CD4-positive, CD25-positive, alpha-beta regulatory T cell (primary cell): ENCODE data around the gene TFEB. TPM values are rescaled to one million over a fixed set of nuclear protein-coding genes. Genes with fewer than 3 reads are reported as not detected.

Experiments used
- ATAC-seq, 2 donors: fragments of 150-1000 bp; cut with Tn5 transposase; one replicate each; pipeline ENCODE4 v1.10.0; 2021; ENCODE audit warnings: low read depth in 2 of 2, moderate number of reproducible peaks in 2 of 2, moderate library complexity in 1 of 2
- DNase-seq, 3 donors: peaks; one replicate each; pipeline versions ENCODE4 v3.0.0 to v3.0.0-alpha.2; 2012 to 2022; ENCODE audit warnings: mixed read lengths in 1 of 3
- H3K27ac ChIP-seq: one replicate; pipeline ENCODE4 v1.7.0; 2013; ENCODE audit warnings: mild to moderate bottlenecking, low read length; ENCODE audit not compliant: insufficient read depth, poor library complexity, severe bottlenecking
- H3K27me3 ChIP-seq: one replicate; pipeline ENCODE4 v1.7.0; 2013; ENCODE audit warnings: low read length; ENCODE audit not compliant: control insufficient read depth, insufficient read depth
- H3K36me3 ChIP-seq: one replicate; pipeline ENCODE4 v1.7.0; 2013; ENCODE audit warnings: mild to moderate bottlenecking, low read length, moderate library complexity; ENCODE audit not compliant: control insufficient read depth, insufficient read depth
- H3K4me1 ChIP-seq: 2 replicates; pipeline ENCODE4 v1.7.0; 2013; ENCODE audit warnings: mild to moderate bottlenecking, low read length; ENCODE audit not compliant: insufficient read depth, control insufficient read depth, poor library complexity, severe bottlenecking
- H3K4me3 ChIP-seq: one replicate; pipeline ENCODE4 v1.7.0; 2013; ENCODE audit warnings: low read depth, mild to moderate bottlenecking, low read length, moderate library complexity
- H3K9me3 ChIP-seq, 2 experiments: 1 replicate in 1 of 2; 2 replicates in 1 of 2; pipeline ENCODE4 v1.7.0; 2013; ENCODE audit warnings: low read length in 2 of 2, mild to moderate bottlenecking in 1 of 2, moderate library complexity in 1 of 2; ENCODE audit not compliant: control insufficient read depth in 2 of 2
- H3K27ac Mint-ChIP-seq, 3 donors: one replicate each; pipeline ENCODE4 v1.8.0; 2020 to 2022; ENCODE audit warnings: mild to moderate bottlenecking in 3 of 3, mixed read lengths in 3 of 3, moderate library complexity in 2 of 3
- H3K27me3 Mint-ChIP-seq: one replicate; pipeline ENCODE4 v1.8.0; 2022; ENCODE audit warnings: mild to moderate bottlenecking, mixed read lengths
- H3K36me3 Mint-ChIP-seq: one replicate; pipeline ENCODE4 v1.8.0; 2020; ENCODE audit warnings: mixed read lengths
- H3K4me1 Mint-ChIP-seq, 4 donors: one replicate each; pipeline ENCODE4 v1.8.0; 2020 to 2022; ENCODE audit warnings: mixed read lengths in 4 of 4, mild to moderate bottlenecking in 1 of 4
- H3K4me3 Mint-ChIP-seq, 4 donors: one replicate each; pipeline ENCODE4 v1.8.0; 2020 to 2022; ENCODE audit warnings: mild to moderate bottlenecking in 4 of 4, mixed read lengths in 4 of 4, moderate library complexity in 3 of 4
- H3K9me3 Mint-ChIP-seq, 7 donors: one replicate each; pipeline ENCODE4 v1.8.0; 2020 to 2022; ENCODE audit warnings: mixed read lengths in 7 of 7, mild to moderate bottlenecking in 3 of 7, moderate library complexity in 2 of 7
- polyA plus RNA-seq, 4 donors: library from polyadenylated mRNA; unstranded; fragments of 300-500 nt; fragmentation: Illumina TruSeq; gene quantifications; one replicate each; pipeline ENCODE4 v1.2.3, GENCODE V29; 2021
- total RNA-seq: library from RNA; stranded (reverse); gene quantifications from one replicate; pipeline ENCODE4 v1.2.3, GENCODE V29; 2022

The TFEB gene
- total and polyA plus RNA-seq, 5 donors from 2014 or later, result 8.0 to 26.7 (median 9.4) TPM

DNA sequence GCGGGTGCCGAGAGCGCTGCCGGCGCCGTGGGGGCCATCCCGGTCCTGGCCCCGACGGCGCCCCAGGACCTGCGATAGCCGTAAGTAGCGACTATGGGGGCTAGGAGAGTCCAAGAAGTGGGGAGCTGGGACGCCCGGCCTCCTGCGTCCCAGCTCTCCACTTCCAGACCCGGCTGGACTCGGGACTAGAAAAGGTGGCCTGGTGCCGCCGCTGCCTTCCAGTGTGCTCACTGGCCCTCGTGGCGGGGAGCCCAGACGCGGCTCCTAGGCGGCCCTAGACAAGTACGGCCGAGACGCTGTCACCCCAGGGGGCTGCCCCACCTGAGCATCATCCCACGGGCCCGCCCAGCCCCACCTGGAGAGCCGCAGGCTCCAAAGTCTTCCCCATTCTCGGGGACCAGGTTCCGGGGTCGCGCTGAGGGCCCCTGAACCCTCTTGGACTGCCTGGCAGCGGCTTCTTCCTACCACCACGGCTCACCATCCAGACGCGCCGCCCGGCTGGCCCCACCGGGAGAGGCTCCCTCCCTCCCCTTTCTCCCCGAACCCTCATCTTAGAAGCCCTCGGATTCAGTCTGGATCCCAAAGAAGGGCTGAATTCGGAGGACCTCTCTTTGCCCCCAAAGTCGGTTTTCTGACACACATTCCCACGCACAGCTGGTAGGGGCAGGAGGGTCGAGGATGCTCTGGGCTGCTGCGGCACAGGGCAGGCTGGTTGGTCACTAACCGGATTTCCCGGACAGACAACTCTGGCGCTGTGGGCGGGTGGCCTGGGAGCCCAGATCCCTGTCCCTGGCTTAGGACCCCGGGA is 98.0 kb downstream of the TFEB start:
- peaks cover 0 to 17% (median 3%) of the 10 kb centered on the region in 4 donors for H3K4me1 Mint-ChIP-seq
- ATAC-seq (no peak), DNase-seq (no peak)
- Histone ChIP-seq H3K4me1 (peaks cover 8% of the 10 kb centered on the region), H3K27me3 (peaks cover 2% of the 10 kb centered on the region), H3K36me3 (no peaks in the 10 kb centered on the region), H3K4me3 (no peak overlapping the region), H3K27ac (no peak overlapping the region), H3K9me3 (no peaks in the 10 kb centered on the region)
- H3K4me3 Mint-ChIP-seq, result peak overlapping the region in 1 of 4 donors; percentile 70
- H3K36me3 Mint-ChIP-seq, result peaks cover 2% of the 10 kb centered on the region
- no peak overlapping the region for H3K27ac Mint-ChIP-seq
- H3K27me3 Mint-ChIP-seq, result peaks cover 68% of the 10 kb centered on the region
- peaks cover 0 to 2% (median 0%) of the 10 kb centered on the region in 7 donors for H3K9me3 Mint-ChIP-seq

- Mint-ChIP-seq H3K27ac (no peak overlapping the region), H3K4me3 (no peak overlapping the region), H3K4me1 (peaks cover 0 to 17% (median 3%) of the 10 kb centered on the region in 4 donors), H3K27me3 (peaks cover 64% of the 10 kb centered on the region), H3K36me3 (peaks cover 2% of the 10 kb centered on the region), H3K9me3 (peaks cover 0 to 2% (median 0%) of the 10 kb centered on the region in 7 donors)
- no peak overlapping the region for H3K27ac ChIP-seq
- no peak overlapping the region for H3K4me3 ChIP-seq
- peaks cover 8% of the 10 kb centered on the region for H3K4me1 ChIP-seq
- DNase-seq, result no peak
- H3K9me3 ChIP-seq, result no peaks in the 10 kb centered on the region
- no peak for ATAC-seq
- no peaks in the 10 kb centered on the region for H3K36me3 ChIP-seq
- H3K27me3 ChIP-seq, result peaks cover 2% of the 10 kb centered on the region
Measured at GRCh38 chr6:41636833-41637193, 98.6 kb downstream of the TFEB start.

- DNase-seq (no peak), ATAC-seq (no peak)
- Histone ChIP-seq H3K4me1 (peaks cover 8% of the 10 kb centered on the region), H3K36me3 (no peaks in the 10 kb centered on the region), H3K27me3 (peaks cover 2% of the 10 kb centered on the region), H3K27ac (no peak overlapping the region), H3K4me3 (no peak overlapping the region), H3K9me3 (no peaks in the 10 kb centered on the region)
- Mint-ChIP-seq H3K4me1 (peaks cover 0 to 15% (median 3%) of the 10 kb centered on the region in 4 donors), H3K9me3 (peaks cover 0 to 2% (median 0%) of the 10 kb centered on the region in 7 donors), H3K27ac (no peak overlapping the region), H3K4me3 (no peak overlapping the region), H3K27me3 (peaks cover 57% of the 10 kb centered on the region), H3K36me3 (peaks cover 2% of the 10 kb centered on the region)
Measured at GRCh38 chr6:41635365-41635764, 100.0 kb downstream of the TFEB start.

DNA sequence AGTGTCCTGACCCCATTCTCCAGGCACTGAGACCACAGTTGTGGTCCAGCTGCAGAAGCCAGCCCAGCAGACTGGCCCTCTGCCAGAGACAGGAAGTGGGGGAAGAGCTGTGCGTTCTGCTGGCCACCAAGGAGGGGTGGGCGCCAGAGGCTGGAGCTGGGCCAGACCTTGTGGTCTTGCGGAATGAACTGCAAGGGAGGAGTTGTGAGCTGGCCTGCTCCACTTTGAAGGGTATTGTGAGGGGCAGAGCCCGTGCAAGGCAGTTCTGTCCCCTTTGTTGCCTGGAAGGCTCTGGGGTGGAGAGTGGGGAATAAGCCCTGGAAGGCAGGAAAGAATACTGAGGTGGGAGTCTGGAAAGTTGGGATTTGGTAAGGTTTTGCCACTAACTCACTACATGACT is 100.8 kb downstream of the TFEB start:
- Mint-ChIP-seq H3K9me3 (peaks cover 0 to 1% (median 0%) of the 10 kb centered on the region in 7 donors), H3K27ac (no peak overlapping the region), H3K4me3 (no peak overlapping the region), H3K36me3 (peaks cover 2% of the 10 kb centered on the region), H3K4me1 (peaks cover 0 to 14% (median 3%) of the 10 kb centered on the region in 4 donors), H3K27me3 (peaks cover 58% of the 10 kb centered on the region)
- Histone ChIP-seq H3K36me3 (no peaks in the 10 kb centered on the region), H3K4me3 (no peak overlapping the region), H3K4me1 (peaks cover 8% of the 10 kb centered on the region), H3K27me3 (peaks cover 2% of the 10 kb centered on the region), H3K27ac (no peak overlapping the region), H3K9me3 (no peaks in the 10 kb centered on the region)
- DNase-seq (no peak), ATAC-seq (no peak)

Other genes with a start within 250 kb of the TFEB start
- gene FOXP4, start 189.2 kb downstream of the TFEB start, total RNA-seq, result 9.9 TPM
- gene FOXP4, start 189.2 kb downstream of the TFEB start, polyA plus RNA-seq, result under 1 TPM; 0.26 to 0.49 (median 0.33) TPM
- not detected for gene MDFI, start 97.1 kb downstream of the TFEB start, total RNA-seq
- gene MDFI, start 97.1 kb downstream of the TFEB start, polyA plus RNA-seq, result not detected
- not detected for gene PGC, start 11.8 kb upstream of the TFEB start, total RNA-seq
- not detected for gene PGC, start 11.8 kb upstream of the TFEB start, polyA plus RNA-seq
- gene FRS3, start 44.3 kb upstream of the TFEB start, total RNA-seq, result 6.4 TPM
- gene FRS3, start 44.3 kb upstream of the TFEB start, polyA plus RNA-seq, result 1 to 10 TPM; 1.3 to 1.6 (median 1.4) TPM
- not detected for gene PRICKLE4, start 45.2 kb upstream of the TFEB start, total RNA-seq
- gene PRICKLE4, start 45.2 kb upstream of the TFEB start, polyA plus RNA-seq, result not detected
- 102 TPM for gene TOMM6, start 52.1 kb upstream of the TFEB start, total RNA-seq
- 100 to 1,000 TPM; 315 to 364 (median 362) TPM for gene TOMM6, start 52.1 kb upstream of the TFEB start, polyA plus RNA-seq
- gene USP49, start 159.8 kb upstream of the TFEB start, total RNA-seq, result 2.9 TPM
- gene USP49, start 159.8 kb upstream of the TFEB start, polyA plus RNA-seq, result 1 to 10 TPM in 1 of 4 donors, under 1 TPM in 3; 0.34 to 1.0 (median 0.47) TPM
- gene MED20, start 185.5 kb upstream of the TFEB start, total RNA-seq, result 4.3 TPM
- 1 to 10 TPM; 3.0 to 7.9 (median 6.1) TPM for gene MED20, start 185.5 kb upstream of the TFEB start, polyA plus RNA-seq
- gene BYSL, start 185.9 kb upstream of the TFEB start, total RNA-seq, result 1.8 TPM
- 1 to 10 TPM; 5.0 to 7.6 (median 5.9) TPM for gene BYSL, start 185.9 kb upstream of the TFEB start, polyA plus RNA-seq
- 319 TPM for gene CCND3, start 206.2 kb upstream of the TFEB start, total RNA-seq
- 100 to 1,000 TPM; 246 to 564 (median 389) TPM for gene CCND3, start 206.2 kb upstream of the TFEB start, polyA plus RNA-seq